Measurements from ENCODE around the gene WBP1L.
"Not testable (repeated sequence)": the region's sequence is repeated elsewhere in the genome, so short reads cannot be mapped to it uniquely, and the experiment has no call there.

Gene WBP1L

GRCh38 chr10:102850025-102850518, 106.3 kb downstream of the WBP1L start:
- POLR2A ChIA-PET (ENCODE audit: low non-redundant PET): interaction anchor here (0.6 kb wide), 1 partner anchor 643 kb away, joined by 3 read pairs; the partner anchor contains the start of gene NEURL1
- TF ChIP-seq CTCF (conservative IDR thresholded peaks at IDR 0.05; ENCODE audit: low read depth): no peak

GRCh38 chr10:102853237-102853636, 109.5 kb downstream of the WBP1L start:
- H3K27ac ChIP-seq; POLR2A ChIA-PET (ENCODE audit: low non-redundant PET); DNase-seq (ENCODE audit: low spot score); CTCF ChIA-PET: not testable (repeated sequence)

More at GRCh38 chr10:102850025-102850518, 106.3 kb downstream of the WBP1L start:
- DNase-seq (ENCODE audit: low spot score): peak; percentile 54
- CTCF ChIA-PET: interaction anchor here (0.6 to 1.2 kb wide), 5 partner anchors 51 to 714 kb away, joined by 3 to 5 read pairs (median 3); no protein-coding TSS in a partner anchor
- H3K27ac ChIP-seq: no peak overlapping the region

- POLR2A ChIA-PET (ENCODE audit: low non-redundant PET): not testable (repeated sequence)
- DNase-seq (ENCODE audit: low spot score): peak; percentile 58
- H3K27ac ChIP-seq: peak overlapping the region; percentile 63
- CTCF ChIA-PET: interaction anchor here (0.9 kb wide), 1 partner anchor 21 kb away, joined by 4 read pairs; no protein-coding TSS in a partner anchor
Observed at GRCh38 chr10:102855731-102856436, 112.1 kb downstream of the WBP1L start.

DNA sequence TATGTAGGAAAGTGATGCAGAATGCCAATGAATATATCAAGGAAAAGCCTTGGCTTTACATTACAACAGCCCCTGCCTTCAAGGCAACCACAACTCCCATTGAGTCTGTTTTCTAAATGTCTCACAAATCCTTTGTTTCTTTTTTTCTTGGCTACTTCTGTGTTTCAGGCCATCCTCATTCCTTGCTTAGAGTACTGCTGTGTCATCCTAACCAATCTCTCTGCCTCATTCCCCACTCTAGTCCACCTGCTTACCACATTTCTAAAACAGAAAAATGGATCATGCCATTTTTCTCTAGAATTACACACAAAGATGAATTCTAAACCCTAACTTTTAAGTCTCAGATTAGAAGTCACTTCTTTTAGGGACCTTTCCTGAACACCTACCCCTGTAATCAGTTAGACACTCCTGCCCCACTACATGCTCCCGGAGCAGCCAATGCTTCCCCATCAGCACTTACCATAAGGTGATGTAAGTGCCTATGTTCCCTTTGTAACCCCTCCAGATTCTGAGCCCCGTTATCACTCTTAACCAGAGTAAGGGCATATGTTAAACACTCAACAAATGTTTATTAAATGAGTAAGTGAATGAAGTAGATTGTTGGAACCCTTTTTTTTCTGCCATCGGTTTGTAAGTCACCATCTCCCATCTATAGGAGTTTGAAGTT, 113.1 kb downstream of the WBP1L start:
- no peak for TF ChIP-seq CTCF (conservative IDR thresholded peaks at IDR 0.05; ENCODE audit: low read depth)
- DNase-seq (ENCODE audit: low spot score): no peak
- no peak overlapping the region for H3K27ac ChIP-seq
- POLR2A ChIA-PET (ENCODE audit: low non-redundant PET): no interaction called here
- CTCF ChIA-PET: no interaction called here

- DNase-seq (ENCODE audit: low spot score): no peak
- TF ChIP-seq CTCF (conservative IDR thresholded peaks at IDR 0.05; ENCODE audit: low read depth): no peak
- no peak overlapping the region for H3K27ac ChIP-seq
- POLR2A ChIA-PET (ENCODE audit: low non-redundant PET): no interaction called here
- CTCF ChIA-PET: interaction anchor here (1.9 kb wide), 1 partner anchor 42 kb away, joined by 7 read pairs; no protein-coding TSS in a partner anchor
Observed at GRCh38 chr10:102859911-102860310, 116.2 kb downstream of the WBP1L start.

- POLR2A ChIA-PET (ENCODE audit: low non-redundant PET): no interaction called here
- H3K27ac ChIP-seq: no peak overlapping the region
- no peak for DNase-seq (ENCODE audit: low spot score)
- CTCF ChIA-PET: no interaction called here
- no peak for TF ChIP-seq CTCF (conservative IDR thresholded peaks at IDR 0.05; ENCODE audit: low read depth)
Observed at GRCh38 chr10:102863660-102864059, 119.9 kb downstream of the WBP1L start.

- TF ChIP-seq CTCF (conservative IDR thresholded peaks at IDR 0.05; ENCODE audit: low read depth): no peak
- POLR2A ChIA-PET (ENCODE audit: low non-redundant PET): no interaction called here
- DNase-seq (ENCODE audit: low spot score): no peak
- CTCF ChIA-PET: interaction anchor here (0.5 to 0.9 kb wide), 2 partner anchors 36 to 720 kb away, joined by 3 to 4 read pairs; no protein-coding TSS in a partner anchor
- H3K27ac ChIP-seq: no peak overlapping the region
Observed at GRCh38 chr10:102865620-102866019, 121.9 kb downstream of the WBP1L start.

Data from RWPE1 (cell line).